MM.1S (cell line): ENCODE data around the gene SEC22A.

Experiments used
- DNase-seq: peaks from one replicate; pipeline ENCODE4 v3.0.0-alpha.2; 2015
- H2AFZ ChIP-seq: fragments of 300-600 bp; sonication (generic); 2 replicates; pipeline ENCODE4 v1.6.0; 2016; ENCODE audit warnings: antibody characterized with exemption, low read length
- H3F3A ChIP-seq: fragments of 300-600 bp; sonication (generic); 2 replicates; pipeline ENCODE4 v1.6.1; 2016; ENCODE audit warnings: mild to moderate bottlenecking, antibody characterized with exemption, low read length, moderate library complexity, mixed read lengths; ENCODE audit not compliant: insufficient read depth
- H3K27ac ChIP-seq: fragments of 300-600 bp; sonication (generic); 2 replicates; pipeline ENCODE4 v1.5.1; 2016; ENCODE audit warnings: mild to moderate bottlenecking, low read length
- H3K27me3 ChIP-seq: fragments of 300-600 bp; sonication (generic); replicated peaks from 2 replicates; pipeline ENCODE4 v1.6.0; 2016; ENCODE audit warnings: low read length; ENCODE audit not compliant: insufficient read depth
- H3K36me3 ChIP-seq: fragments of 300-600 bp; sonication (generic); replicated peaks from 2 replicates; pipeline ENCODE4 v1.6.1; 2016; ENCODE audit warnings: mild to moderate bottlenecking, low read length, mixed read lengths; ENCODE audit not compliant: insufficient read depth
- H3K4me1 ChIP-seq: fragments of 300-600 bp; sonication (generic); 2 replicates; pipeline ENCODE4 v1.6.1; 2016; ENCODE audit warnings: low read length, mixed read lengths
- H3K4me2 ChIP-seq: fragments of 300-600 bp; sonication (generic); 2 replicates; pipeline ENCODE4 v1.6.0; 2016; ENCODE audit warnings: low read depth, low read length
- H3K4me3 ChIP-seq: fragments of 300-600 bp; sonication (generic); 2 replicates; pipeline ENCODE4 v1.5.1; 2016; ENCODE audit warnings: low read length, mixed read lengths
- H3K79me2 ChIP-seq: fragments of 300-600 bp; sonication (generic); 2 replicates; pipeline ENCODE4 v1.6.1; 2016; ENCODE audit warnings: mixed run types, low read length, mixed read lengths
- H3K9ac ChIP-seq: fragments of 300-600 bp; sonication (generic); 2 replicates; pipeline ENCODE4 v1.6.1; 2016; ENCODE audit warnings: low read length, mixed read lengths
- H3K9me2 ChIP-seq: fragments of 300-600 bp; sonication (generic); replicated peaks from 2 replicates; pipeline ENCODE4 v1.6.1; 2016; ENCODE audit warnings: mild to moderate bottlenecking, low read length, mixed read lengths; ENCODE audit not compliant: insufficient read depth
- H3K9me3 ChIP-seq: fragments of 300-600 bp; sonication (generic); replicated peaks from 2 replicates; pipeline ENCODE4 v1.6.1; 2016; ENCODE audit warnings: mild to moderate bottlenecking, low read length, mixed read lengths; ENCODE audit not compliant: insufficient read depth
- H4K20me1 ChIP-seq: fragments of 300-600 bp; sonication (generic); 2 replicates; pipeline ENCODE4 v1.6.1; 2016; ENCODE audit warnings: mild to moderate bottlenecking, low read length, moderate library complexity, mixed read lengths; ENCODE audit not compliant: insufficient read depth
- CTCF ChIP-seq: fragments of 300-600 bp; sonication (generic); IDR thresholded peaks from 2 replicates; pipeline ENCODE4 v1.5.1; 2016; ENCODE audit warnings: antibody characterized with exemption, low read length, mixed read lengths
- EZH2 ChIP-seq: fragments of 300-600 bp; sonication (generic); optimal IDR thresholded peaks from 2 replicates; pipeline ENCODE3; 2017; ENCODE audit warnings: low read depth, mild to moderate bottlenecking, antibody characterized with exemption, low read length, mixed read lengths
- EZH2phosphoT487 ChIP-seq: fragments of 300-600 bp; sonication (generic); IDR thresholded peaks from 2 replicates; pipeline ENCODE4 v1.6.1; 2018; ENCODE audit warnings: antibody characterized with exemption, low read length

The SEC22A gene

GRCh38 chr3:123295901-123296250 lies 94.1 kb downstream of the SEC22A start:
- Histone ChIP-seq H3K36me3 (no peaks in the 10 kb centered on the region), H3K4me2 (no peak overlapping the region), H3K27ac (no peak overlapping the region), H3F3A (no peaks in the 10 kb centered on the region), H3K4me3 (no peak overlapping the region), H4K20me1 (no peaks in the 10 kb centered on the region), H3K4me1 (no peaks in the 10 kb centered on the region), H3K9me2 (no peaks in the 10 kb centered on the region), H3K9ac (no peak overlapping the region), H3K79me2 (no peaks in the 10 kb centered on the region), H2AFZ (no peak overlapping the region), H3K27me3 (0 out of 2 replicates have a peak, but pooled peaks cover 8% of the 10 kb centered on the region), H3K9me3 (no peaks in the 10 kb centered on the region)
- no peak for DNase-seq
- no peak for TF ChIP-seq EZH2
- TF ChIP-seq EZH2phosphoT487: no peak
- TF ChIP-seq CTCF: no peak

DNA sequence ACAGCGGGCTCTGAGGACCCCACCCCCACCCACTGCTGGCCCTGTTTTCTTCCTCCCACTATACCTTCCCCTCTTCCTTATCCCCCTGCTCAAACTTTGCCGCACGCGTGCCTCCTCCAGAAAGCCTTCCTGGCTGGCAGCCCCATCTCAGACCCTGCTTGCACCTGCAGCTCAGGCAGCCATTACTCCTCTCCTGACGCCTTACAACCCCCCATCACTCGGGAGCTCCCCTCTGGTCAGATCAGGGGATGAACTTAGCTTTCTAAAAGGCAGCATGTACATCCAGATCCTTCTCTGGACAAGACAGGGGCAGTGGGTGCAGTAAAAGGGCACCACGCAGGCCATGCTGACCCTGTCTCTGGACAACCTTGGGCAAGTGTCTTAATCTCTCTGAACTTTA lies 94.5 kb downstream of the SEC22A start:
- no peak for TF ChIP-seq EZH2phosphoT487
- no peak for TF ChIP-seq CTCF
- TF ChIP-seq EZH2: no peak
- Histone ChIP-seq H3K4me1 (no peaks in the 10 kb centered on the region), H2AFZ (no peak overlapping the region), H3K9ac (no peak overlapping the region), H4K20me1 (no peaks in the 10 kb centered on the region), H3K4me3 (no peak overlapping the region), H3K36me3 (no peaks in the 10 kb centered on the region), H3K9me3 (no peaks in the 10 kb centered on the region), H3K4me2 (no peak overlapping the region), H3K9me2 (no peaks in the 10 kb centered on the region), H3K79me2 (no peaks in the 10 kb centered on the region), H3K27me3 (0 out of 2 replicates have a peak, but pooled peaks cover 7% of the 10 kb centered on the region), H3F3A (no peaks in the 10 kb centered on the region), H3K27ac (no peak overlapping the region)
- DNase-seq: no peak

DNA sequence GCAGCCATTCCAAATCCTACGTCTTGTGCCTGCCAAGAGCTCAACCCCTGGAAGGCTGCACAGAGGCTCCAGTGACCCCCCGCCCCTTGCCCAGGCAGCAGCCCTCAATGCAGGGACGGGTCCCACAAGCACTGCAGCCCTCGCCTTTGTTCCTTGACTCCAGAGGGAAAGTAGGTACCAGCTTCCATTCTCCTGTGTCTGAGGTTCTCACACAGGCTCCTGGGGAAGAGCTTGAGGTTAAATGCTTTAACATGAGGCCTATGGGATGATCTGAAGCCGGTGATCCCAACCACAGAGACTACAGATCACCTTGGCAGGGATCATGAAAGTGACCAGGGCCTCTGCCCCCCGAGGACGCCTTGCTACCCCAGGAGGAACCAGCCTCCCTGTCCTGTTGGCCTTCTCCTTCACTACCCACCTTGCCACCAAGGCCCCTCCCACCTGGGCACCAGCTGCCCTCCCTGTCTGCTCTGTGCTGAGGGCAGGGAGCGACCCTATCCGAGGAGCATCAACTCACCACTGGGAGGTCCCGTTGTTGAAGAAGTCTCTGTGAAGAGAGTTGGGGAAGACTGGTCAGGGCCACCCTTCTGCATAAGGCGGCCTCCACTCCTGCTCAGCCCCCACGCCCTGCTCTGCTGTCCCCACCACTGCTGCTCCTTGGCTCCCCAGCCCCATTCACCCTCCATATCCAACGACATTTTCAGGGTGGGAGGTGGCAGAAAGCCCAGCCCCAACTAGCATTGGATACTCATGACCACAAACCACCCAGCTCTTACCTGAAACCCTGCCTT lies 95.3 kb downstream of the SEC22A start:
- no peaks in the 10 kb centered on the region for H3K9me2 ChIP-seq
- no peaks in the 10 kb centered on the region for H3K27me3 ChIP-seq
- no peak overlapping the region for H3K4me3 ChIP-seq
- no peak for TF ChIP-seq EZH2
- TF ChIP-seq EZH2phosphoT487: no peak
- TF ChIP-seq CTCF: no peak
- no peaks in the 10 kb centered on the region for H4K20me1 ChIP-seq
- H3K36me3 ChIP-seq: no peaks in the 10 kb centered on the region
- no peaks in the 10 kb centered on the region for H3K79me2 ChIP-seq
- no peaks in the 10 kb centered on the region for H3K4me1 ChIP-seq
- no peak overlapping the region for H3K9ac ChIP-seq
- H3K27ac ChIP-seq: no peak overlapping the region
- no peaks in the 10 kb centered on the region for H3F3A ChIP-seq
- H3K9me3 ChIP-seq: no peaks in the 10 kb centered on the region
- no peak for DNase-seq
- no peak overlapping the region for H2AFZ ChIP-seq
- H3K4me2 ChIP-seq: no peak overlapping the region
